Measurements from ENCODE around the gene IL1RN.
A peak's percentile ranks its signal among the peaks of the same experiment; 100 is the strongest.

IL1RN gene

DNA sequence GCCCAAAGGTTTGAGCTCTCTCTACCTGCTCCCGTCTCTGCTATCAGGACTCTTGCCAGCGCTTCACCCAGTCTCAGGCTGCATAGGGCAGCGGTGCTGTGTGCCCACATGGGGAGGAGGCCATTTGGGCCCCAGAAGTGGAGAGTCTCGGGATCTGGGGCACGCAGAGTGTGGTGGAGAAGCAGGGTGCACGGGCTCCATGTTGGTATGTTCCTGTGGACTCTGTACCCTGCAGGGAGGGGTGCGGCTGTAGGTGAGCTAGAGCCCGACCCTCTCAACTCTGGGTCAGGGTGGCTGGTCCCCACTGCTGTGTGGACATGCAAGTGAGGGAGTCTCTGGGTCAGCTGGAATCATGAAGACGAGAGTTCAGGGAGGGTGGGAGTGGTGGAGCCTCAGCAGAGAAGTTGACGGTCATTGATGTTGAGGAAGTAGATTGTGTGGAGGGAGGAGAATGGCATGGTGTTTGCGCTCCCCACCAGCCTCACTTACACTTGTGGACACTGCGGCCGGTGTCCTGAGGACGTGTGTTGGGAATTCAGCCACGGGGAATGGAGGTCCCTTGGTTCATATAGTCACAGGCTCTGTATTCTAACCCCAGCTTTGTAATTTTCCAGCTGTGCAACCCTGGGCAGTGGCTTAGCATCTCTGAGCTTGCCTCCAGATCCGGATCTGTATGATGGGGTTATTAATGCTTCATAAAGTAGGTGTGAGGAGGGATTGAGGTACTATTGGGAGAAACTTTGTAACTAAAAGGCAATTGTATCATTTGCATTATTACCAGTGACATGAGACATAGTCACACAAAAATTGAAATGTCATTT is 45.5 kb downstream of the IL1RN start:
- DNase-seq (ENCODE audit: low read depth in 1 of 2, low spot score in 1 of 2) = no peak

DNA sequence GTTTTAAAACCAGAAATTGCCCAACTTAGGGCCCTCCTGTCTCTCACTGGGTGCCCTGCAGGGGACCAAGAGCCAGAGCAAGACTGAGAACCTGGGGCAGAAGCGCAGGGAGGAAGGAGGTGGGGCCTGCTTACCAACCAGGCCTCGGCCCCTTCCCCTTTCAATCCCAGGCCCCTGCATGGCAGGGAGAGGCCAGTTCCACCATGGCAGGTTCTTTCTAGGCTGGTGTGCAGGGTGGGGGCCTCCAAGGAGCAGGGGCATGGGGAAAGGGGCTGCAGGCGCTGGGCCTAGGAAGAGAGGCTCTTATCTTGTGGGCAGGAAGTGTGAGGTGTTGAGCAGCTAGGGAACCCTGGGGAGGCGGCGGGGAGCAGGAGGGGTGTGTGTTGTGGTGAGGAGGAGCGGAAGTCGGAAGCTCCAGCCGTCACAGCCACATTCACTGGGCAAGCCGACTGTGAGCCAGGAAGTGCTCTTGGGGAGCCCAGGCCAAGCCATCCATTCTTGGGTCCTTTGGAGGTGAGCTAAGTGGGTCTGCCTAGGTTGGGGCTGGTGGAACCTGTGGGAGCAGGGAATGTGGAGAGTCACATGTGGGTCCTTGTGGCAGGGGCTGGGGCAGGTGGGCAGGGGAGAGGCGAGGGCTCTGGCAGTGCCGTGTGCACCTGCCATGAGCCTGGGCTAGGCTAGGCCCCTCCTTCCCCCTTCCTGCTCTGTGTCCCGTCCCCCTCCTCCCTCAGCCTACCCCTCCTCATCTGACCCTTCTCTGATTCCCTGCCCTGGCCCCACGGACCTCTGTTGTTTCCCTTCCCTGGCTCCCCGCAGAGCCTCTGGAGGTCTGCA is 46.4 kb downstream of the IL1RN start, which contains the start of gene PSD4:
Gene PSD4 (plus strand): TSS at position 430 of the 834 bp plus-strand sequence. CDS start 8,486 bp downstream, outside the sequence.
- DNase-seq (ENCODE audit: low read depth in 1 of 2, low spot score in 1 of 2) = peak; percentile 74 to 80

DNA sequence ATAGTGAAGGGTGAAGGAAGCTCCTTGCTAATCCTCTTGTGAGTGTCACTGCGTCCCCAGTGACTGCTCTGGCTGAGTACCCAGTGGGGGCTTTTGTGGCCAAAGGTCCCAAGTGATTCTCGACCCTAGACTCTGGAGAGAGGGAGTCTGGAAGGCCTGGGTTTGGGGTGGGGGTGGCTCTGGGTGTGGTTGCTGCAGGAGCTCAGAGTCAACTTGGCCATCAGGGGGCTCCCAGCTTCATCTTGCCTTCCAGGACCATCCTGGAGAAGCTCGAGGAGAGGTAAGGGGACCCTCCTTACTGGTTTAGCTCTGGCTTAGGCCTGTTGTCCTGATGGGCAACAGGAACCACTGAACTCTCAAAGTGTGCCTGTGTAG is 47.0 kb downstream of the IL1RN start:
- DNase-seq (ENCODE audit: low read depth in 1 of 2, low spot score in 1 of 2) = no peak

DNA sequence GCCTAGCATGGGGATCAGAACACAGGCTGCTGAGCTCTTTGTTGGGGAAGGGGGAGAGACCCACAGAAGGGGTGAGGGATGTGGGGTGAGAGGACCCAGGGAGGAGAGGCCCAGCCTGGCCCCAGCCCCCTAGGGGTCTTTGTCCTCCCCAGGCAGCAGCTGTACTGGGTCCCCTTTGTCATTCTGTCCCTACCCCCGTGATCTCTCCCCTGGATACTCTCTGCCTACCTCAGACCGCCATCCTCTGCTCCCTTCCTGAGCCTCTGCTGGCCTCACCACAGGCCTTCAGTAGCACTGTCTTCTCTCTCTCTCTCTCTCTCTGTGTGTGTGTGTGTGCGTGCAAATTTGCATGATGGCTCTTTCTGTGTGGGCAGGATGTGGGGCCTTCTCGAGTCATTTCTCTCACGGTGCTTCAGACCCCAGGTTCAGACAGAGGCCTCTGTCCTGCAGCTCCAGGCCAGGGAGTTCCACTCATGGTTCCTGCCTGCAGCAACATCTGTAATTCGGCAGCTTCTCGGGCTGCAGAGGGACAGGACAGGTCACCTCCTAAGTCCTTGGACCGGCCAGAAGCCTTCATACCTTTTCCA is 47.7 kb downstream of the IL1RN start:
- DNase-seq (ENCODE audit: low read depth in 1 of 2, low spot score in 1 of 2) = peak; percentile 37 to 38

DNA sequence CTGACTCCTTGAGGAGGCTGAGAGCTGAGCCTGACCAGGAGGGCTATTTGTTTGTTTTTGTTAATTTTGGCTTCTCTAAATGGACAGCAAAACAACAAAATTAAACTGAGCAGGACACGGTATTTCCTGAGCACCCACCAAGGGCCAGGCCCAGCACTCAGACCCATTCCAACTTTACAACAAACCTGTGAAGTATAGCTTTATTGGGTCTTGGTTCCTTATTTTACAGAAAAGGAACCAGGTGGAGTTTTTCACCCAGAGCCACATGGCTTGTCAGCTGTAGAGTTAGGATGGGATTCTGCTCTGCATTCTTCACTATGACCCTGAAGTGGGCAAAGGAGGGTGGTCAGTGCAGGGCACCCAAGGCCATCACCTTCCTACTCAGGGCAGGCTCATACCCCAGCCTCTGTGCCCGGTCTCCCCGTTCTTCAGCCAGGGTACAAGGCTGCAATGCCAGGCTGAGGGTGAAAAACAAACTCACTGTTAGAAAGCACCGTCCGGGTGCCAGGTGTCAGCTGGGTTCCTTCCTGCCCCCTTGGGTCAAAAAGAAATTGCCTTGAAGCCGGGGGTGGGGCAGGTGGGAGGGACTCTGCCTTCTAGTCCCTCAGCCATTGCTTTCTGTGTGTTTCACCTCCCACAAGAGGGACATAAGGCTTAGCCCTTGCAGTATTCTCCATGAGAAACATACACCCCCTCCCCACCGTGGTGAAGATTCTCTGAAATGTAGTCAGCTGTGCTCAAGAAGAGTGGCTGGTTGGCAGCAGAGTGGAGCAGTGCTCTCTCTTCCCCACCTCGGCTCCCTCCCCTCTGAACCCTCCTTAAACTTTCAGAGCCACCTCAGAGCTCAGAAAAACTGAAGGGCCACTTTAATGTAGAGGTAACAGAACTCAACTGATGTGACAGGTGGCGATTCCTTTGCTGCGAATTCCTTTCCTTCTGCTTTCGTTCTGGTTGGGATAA is 48.6 kb downstream of the IL1RN start:
- no peak for DNase-seq (ENCODE audit: low read depth in 1 of 2, low spot score in 1 of 2)

DNA sequence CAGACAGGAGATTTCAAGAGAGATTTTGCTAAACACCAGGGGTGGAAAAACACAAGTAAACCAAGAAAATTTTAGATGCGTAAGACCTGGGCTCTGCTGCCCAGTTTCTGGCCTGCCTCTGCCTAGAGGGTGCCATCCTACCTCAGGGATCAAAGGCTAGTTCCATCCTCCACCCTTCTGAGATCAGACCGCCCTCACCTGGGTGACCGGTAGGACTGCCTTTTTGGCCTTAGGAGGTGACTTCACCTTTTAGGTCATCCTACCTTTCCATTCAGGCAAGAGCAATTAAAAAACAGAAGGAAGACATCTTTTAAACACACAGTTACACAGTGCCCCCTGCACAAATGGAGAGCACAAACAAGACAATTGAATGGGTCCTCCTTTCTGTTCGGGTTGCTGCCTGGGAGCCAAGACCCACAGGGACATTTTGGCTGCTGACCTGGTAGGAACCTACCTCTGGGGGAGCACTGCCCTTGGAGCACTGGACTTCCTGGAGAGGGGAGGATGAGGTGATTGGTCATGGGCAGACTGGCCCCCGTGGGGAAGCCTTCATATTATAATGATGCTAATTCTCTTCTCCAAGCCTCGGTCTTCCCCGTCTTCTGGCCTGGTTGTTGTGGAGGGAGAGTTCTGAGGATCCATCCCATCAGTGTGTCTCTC is 49.4 kb downstream of the IL1RN start:
- DNase-seq (ENCODE audit: low read depth in 1 of 2, low spot score in 1 of 2) = no peak

DNA sequence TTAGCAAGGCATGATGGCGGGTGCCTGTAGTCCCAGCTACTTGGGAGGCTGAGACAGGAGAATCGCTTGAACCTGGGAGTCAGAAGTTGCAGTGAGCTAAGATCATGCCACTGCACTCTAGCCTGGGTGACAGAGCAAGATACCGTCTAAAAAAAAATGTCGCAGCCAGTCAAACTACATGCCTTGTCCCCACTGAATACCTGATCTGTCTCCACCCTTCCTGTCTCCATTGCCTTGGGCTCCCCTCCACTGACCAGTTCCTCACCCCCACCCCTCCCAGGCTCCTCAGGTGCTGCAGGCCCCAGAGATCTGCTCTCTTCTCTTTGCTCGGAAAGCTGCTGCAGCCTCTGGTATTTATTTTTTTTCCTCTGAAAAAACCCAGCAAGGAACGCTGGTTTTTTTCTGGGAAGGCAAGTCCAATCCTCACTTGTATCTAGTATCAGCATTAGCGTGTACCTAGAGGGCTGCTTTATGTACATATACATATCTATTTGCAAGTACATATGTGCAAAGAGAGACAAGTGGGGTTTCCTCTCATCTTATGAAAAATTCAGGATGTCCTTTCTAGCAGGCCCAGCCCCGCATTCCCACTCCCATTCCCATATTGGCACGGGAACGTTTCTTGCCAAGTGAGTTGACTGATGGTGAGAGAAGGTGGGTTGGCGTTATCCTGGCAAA is 50.8 kb downstream of the IL1RN start:
- DNase-seq (ENCODE audit: low read depth in 1 of 2, low spot score in 1 of 2) = no peak

DNA sequence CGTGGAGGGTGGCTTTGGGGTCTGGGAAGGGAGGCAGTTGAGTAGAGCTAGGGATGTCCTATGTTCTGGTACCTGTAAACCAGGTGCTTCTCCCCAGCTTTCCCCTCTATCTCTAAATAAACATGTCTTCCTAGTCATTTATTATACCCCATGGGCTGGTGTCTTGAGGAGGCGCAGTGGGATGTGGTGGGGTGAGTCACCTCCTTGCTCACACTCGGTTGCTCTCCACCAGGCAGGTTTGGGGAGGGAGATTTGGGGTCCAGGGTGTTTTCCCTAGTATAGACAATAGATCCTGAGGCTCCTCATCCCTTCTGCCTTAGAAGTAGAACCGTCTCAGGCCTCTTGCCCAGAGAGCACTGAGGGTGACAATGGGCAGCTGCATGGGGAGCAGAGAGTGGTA is 51.5 kb downstream of the IL1RN start:
- no peak for DNase-seq (ENCODE audit: low read depth in 1 of 2, low spot score in 1 of 2)

DNA sequence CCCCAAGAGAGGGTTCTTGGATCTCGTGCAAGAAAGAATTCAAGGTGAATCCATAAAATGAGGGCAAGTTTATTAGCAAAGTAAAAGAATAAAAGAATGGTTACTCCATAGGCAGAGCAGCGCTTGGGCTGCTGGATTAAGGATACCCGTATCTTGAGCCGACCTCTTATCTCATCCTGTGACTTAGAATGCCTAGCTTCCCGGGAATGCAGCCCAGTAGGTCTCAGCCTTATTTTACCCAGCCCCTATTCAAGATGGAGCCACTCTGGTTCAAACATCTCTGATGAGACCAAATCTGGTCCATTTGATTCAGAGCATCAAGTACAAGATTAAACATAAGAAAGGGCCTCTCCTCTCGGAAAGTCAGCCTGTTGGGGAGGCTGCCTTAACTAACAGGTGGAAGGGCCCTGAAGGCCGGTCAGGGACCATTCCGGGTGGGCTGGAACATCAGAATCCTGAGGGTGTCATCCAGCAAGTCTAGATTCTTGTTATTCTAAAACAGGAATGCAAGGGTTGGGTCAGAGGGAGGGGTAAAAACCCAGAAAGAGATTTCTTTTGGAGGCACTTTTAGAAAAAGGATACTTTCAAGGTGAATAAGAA is 52.1 kb downstream of the IL1RN start:
- no peak for DNase-seq (ENCODE audit: low read depth in 1 of 2, low spot score in 1 of 2)

DNA sequence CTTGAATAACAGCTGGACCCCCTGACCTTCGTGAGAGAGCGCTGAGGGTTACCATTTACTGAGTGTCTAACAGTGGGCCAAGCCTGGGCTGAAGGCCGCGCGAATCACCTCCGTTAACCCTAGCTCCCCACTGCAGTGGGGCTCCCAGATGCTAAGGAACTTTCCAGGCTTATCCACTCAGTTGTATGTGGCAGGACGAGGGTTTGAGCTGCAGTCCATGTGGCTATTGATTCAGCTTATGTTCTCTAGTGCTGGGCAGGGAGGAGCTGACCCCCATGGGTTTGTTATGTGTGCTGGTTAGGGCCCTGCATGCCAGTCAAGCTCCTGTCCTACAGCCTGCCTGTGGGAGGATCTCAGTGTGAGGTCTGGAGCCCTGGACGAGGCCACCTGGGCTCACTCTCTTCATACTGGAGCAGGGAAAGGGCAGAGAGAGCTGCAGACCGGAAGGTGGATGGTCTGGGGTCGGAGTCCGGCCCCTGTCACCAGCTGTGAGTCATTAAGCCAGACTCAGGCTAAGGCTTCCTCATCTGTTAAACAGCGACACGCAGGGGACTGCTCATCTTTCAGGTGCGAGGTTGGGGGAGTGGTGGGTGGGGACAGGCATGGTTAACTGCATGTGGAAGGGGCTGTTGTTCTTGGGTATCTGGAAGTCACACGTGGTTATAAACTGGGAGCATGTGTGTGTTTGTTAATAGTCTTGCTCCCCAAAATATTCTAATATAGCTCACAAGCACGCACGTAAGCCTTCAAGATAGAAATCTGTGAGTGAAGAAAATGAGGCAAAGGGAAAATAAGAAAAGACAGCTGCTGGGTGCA is 52.9 kb downstream of the IL1RN start:
- no peak for DNase-seq (ENCODE audit: low read depth in 1 of 2, low spot score in 1 of 2)

DNA sequence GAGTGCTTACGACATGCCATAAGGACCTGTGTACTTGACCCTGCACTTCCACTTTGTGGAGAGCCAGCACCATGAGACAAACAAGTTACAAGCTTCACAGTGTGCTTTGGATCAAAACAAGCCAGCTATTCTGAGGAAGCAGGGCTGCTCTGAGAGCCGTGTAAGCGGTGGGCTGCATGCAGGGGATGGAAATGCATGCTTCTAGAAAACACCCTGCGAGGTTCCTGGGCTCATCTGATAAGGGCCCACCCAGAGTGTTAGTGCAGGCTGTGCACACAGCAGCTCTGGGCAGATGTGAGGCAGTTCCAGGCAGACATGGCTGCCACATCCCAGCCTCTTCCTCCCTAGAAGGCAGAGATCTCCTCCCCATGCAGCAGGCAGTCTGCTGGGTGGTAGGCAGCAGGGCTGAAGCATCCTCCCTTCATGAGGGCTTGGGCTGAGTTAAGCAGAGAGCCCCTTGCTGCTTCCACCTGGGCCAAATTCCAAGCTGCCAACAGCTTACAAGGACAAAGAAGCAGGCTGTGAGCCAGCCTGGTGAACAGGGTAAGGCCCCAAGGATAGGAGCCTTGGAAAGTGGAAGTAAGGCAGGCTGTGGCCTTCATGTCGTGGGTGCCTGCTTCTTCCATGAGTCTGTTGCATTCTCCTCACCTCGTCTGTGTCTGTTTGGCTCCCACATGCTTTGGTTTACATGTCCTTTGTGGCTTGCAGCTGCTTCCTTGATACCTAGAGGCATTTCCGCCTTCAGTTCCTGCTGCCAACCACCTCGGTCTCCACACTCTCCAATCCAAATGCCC is 54.1 kb downstream of the IL1RN start:
- DNase-seq (ENCODE audit: low read depth in 1 of 2, low spot score in 1 of 2) = no peak

DNA sequence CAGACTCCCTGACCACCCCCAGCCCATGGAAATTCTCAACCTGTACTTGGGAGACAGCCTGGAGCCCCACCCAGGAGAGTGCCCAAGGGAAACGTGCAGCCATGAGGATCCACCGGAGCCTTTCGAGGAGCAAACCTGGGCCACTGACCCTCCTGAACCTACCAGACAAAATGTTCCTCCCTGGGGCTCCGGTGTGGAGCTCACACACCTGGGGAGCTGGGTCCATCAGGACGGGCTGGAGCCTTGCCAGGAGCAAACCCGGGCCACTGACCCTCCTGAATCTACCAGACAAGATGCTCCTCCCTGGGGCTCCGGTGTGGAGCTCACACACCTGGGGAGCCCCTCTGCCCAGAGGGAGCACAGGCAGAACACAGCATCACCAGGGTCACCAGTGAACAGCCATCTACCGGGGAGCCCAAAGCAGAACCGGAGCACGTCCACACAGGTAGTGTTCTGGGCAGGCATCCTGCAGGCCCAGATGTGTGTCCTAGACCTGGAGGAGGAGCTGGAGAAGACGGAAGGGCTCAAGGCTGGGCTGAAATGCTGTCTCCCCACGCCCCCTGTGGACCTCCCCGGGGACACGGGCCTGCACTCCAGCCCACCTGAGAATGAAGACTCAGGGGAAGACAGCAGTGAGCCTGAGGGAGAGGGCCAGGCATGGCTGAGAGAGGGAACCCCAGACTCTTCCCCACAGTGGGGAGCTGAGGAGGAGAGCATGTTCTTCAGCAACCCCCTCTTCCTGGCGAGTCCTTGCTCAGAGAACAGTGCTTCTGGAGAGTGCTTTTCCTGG is 55.3 kb downstream of the IL1RN start:
- no peak for DNase-seq (ENCODE audit: low read depth in 1 of 2, low spot score in 1 of 2)

DNA sequence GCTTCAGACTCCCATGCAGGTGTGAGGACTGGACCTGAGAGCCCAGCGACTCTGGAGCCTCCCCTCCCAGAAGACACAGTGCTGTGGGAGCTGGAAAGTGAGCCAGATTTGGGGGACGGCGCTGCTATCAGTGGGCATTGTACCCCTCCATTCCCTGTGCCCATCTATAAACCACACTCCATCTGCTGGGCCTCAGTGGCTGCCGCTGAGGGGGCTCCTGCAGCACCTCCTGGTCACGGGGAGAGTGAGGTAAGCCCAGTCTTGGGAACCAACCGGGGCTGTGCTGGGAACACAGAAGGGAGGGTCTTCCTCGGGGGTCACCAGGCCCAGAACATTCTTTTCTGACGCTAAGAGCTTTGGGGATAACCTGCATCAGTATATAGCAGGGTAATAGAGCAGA is 55.9 kb downstream of the IL1RN start:
- DNase-seq (ENCODE audit: low read depth in 1 of 2, low spot score in 1 of 2) = no peak
